Mononuclear cell (primary cell): ENCODE measurements around the gene ADAP1. TPM values are rescaled to one million over a fixed set of nuclear protein-coding genes. Genes with fewer than 3 reads are reported as not detected.

Experiments
- H3K27me3 ChIP-seq: 2 replicates; pipeline ENCODE4 v1.6.0; 2011; ENCODE audit warnings: low read length, control low read depth; ENCODE audit not compliant: insufficient read depth
- H3K4me1 ChIP-seq: 2 replicates; pipeline ENCODE4 v1.5.1; 2011; ENCODE audit warnings: mild to moderate bottlenecking, low read length, control low read depth; ENCODE audit not compliant: insufficient read depth
- H3K4me3 ChIP-seq: 2 replicates; pipeline ENCODE4 v1.5.1; 2011; ENCODE audit warnings: mild to moderate bottlenecking, low read length, moderate library complexity
- H3K9me3 ChIP-seq: 2 replicates; pipeline ENCODE4 v1.5.1; 2011; ENCODE audit warnings: low read depth, mild to moderate bottlenecking, control low read depth, low read length
- total RNA-seq: library from RNA; depleted of rRNA; stranded (reverse); fragments of >200 nt; gene quantifications from one replicate; pipeline ENCODE4 v1.2.3, GENCODE V29; 2012

The ADAP1 gene
- total RNA-seq, 1 donor = 24.3 TPM

GRCh38 chr7:920351-921070, 34.0 kb downstream of the ADAP1 start:
- no peaks in the 10 kb centered on the region for H3K27me3 ChIP-seq
- H3K9me3 ChIP-seq = no peaks in the 10 kb centered on the region
- no peak overlapping the region for H3K4me3 ChIP-seq
- peaks cover 45% of the 10 kb centered on the region for H3K4me1 ChIP-seq

DNA sequence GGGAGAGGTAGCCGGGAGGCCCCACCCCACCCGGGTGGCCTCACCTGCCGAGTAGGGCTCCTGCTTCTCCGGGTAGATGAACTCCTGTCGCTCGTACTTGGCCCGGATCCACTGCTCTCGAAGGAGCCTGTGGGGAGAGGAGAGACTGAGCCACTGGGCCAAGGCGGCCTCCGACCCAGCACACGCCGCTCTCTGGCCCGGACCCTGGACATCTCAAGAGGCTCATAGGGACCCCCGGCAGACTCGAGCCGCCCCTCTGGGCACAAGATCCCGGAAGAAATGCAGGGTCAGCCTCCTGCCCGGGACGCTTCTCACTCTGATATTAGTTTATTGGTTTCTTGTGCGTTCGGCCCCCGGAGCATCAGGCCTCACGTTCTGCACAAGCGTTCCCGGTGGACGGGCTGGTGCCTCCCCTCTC, 34.5 kb downstream of the ADAP1 start:
- no peaks in the 10 kb centered on the region for H3K9me3 ChIP-seq
- peaks cover 39% of the 10 kb centered on the region for H3K4me1 ChIP-seq
- H3K4me3 ChIP-seq = no peak overlapping the region
- no peaks in the 10 kb centered on the region for H3K27me3 ChIP-seq

DNA sequence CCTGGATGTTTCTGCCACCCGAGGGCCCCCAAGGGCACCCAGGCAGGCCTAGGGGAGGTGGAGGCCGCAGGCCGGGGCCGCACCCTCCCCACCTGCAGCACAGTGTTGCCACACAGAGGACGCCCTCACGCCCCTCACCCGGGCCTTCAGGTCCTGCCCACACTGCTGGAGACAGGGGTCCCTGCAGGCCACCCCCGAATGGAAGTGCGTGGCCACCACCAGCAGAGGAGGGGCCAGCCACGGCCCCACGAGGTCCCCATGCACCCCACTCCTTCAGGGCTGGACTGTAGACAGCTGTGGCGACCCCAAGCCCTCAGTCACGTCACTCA, 35.4 kb downstream of the ADAP1 start:
- H3K4me1 ChIP-seq = peaks cover 38% of the 10 kb centered on the region
- H3K9me3 ChIP-seq = no peaks in the 10 kb centered on the region
- H3K27me3 ChIP-seq = no peaks in the 10 kb centered on the region

GRCh38 chr7:918441-919113, 35.9 kb downstream of the ADAP1 start:
- H3K4me3 ChIP-seq = no peak overlapping the region
- H3K27me3 ChIP-seq = no peaks in the 10 kb centered on the region
- no peaks in the 10 kb centered on the region for H3K9me3 ChIP-seq
- peaks cover 37% of the 10 kb centered on the region for H3K4me1 ChIP-seq

More for the DNA sequence above, 35.4 kb downstream of the ADAP1 start:
- no peak overlapping the region for H3K4me3 ChIP-seq

DNA sequence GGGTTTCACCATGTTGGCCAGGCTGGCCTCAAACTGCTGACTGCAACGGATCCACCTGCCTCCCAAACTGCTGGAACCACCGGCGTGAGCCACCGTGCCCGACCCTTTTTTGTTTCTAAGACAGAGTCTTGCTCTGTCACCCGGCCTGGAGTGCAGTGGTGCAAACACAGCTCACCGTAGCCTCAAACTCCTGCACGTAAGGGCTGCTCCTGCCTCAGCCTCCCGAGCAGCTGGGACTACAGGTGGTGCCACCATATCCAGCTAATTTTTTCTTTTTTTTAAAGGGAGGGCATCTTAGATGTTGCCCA, 36.4 kb downstream of the ADAP1 start:
- no peaks in the 10 kb centered on the region for H3K9me3 ChIP-seq
- H3K4me1 ChIP-seq = peaks cover 32% of the 10 kb centered on the region
- H3K27me3 ChIP-seq = no peaks in the 10 kb centered on the region
- H3K4me3 ChIP-seq = no peak overlapping the region

DNA sequence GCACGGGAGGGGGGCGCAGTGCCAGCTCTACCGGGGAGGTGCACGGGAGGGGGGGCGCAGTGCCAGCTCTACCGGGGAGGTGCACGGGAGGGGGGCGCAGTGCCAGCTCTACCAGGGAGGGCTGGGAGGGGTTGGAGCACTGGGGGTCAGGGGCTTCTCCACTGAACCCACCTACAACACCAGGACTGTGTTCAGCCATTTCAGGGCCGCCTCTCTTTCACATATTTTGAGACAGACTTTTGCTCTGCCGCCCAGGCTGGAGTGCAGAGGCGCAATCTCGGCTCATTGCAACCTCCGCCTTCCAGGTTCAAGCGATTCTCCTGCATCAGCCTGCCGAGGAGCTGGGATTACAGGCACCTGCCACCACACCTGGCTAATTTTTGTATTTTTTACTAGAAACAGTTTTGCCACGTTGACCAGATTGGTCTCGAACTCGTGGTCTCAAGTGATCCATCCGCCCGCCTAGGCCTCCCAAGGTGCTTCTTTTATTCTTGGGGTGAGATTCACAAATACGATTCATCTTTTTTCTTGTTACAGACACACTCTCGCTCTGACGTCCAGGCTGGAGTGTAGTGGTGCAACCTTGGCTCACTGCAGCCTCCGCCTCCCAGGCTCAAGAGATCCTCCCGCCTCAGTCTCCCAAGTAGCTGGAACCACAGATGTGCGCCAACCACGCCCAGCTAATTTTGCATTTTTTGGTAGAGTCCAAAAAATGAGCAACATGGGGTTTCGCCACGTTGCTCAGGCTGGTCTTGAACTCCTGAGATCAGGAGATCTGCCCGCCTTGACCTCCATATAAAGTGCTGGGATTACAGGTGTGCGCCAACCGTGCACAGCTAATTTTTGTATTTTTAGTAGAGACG, 37.0 kb downstream of the ADAP1 start:
- Histone ChIP-seq H3K27me3 (no peaks in the 10 kb centered on the region), H3K4me1 (peaks cover 33% of the 10 kb centered on the region), H3K9me3 (no peaks in the 10 kb centered on the region), H3K4me3 (no peak overlapping the region)

DNA sequence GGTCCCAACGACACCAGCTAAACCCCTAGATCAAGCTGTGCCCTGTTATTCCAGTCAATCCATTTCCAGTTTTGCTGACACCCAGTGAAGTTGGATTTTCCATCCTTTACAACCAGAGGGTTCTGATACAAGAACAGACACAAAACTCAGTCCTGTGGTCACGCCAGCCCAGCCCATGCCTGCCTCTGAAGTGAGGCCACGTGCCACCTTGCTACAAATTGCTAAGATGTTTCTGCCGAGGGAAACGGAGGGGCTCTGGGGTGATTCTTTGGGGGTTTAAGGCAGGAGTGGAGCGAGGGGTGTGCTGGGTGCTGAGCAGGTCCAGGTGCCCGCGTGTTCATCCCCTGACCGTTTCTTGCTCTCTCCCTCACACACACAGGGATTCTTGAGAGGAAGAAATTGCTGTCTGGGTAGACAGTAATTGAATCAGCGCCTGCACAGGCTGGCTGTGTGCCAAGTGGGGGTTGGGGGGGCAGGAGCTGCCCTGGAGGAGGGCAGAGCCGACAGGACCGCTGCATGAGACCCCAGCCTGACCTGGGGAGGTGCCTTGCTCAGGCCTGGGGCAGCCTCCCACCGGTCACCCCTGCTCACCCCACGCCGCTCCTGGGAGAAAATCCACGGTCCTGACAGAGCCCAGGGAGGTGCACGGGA, 38.1 kb downstream of the ADAP1 start:
- Histone ChIP-seq H3K4me3 (no peak overlapping the region), H3K27me3 (no peaks in the 10 kb centered on the region), H3K9me3 (no peaks in the 10 kb centered on the region), H3K4me1 (peaks cover 22% of the 10 kb centered on the region)

DNA sequence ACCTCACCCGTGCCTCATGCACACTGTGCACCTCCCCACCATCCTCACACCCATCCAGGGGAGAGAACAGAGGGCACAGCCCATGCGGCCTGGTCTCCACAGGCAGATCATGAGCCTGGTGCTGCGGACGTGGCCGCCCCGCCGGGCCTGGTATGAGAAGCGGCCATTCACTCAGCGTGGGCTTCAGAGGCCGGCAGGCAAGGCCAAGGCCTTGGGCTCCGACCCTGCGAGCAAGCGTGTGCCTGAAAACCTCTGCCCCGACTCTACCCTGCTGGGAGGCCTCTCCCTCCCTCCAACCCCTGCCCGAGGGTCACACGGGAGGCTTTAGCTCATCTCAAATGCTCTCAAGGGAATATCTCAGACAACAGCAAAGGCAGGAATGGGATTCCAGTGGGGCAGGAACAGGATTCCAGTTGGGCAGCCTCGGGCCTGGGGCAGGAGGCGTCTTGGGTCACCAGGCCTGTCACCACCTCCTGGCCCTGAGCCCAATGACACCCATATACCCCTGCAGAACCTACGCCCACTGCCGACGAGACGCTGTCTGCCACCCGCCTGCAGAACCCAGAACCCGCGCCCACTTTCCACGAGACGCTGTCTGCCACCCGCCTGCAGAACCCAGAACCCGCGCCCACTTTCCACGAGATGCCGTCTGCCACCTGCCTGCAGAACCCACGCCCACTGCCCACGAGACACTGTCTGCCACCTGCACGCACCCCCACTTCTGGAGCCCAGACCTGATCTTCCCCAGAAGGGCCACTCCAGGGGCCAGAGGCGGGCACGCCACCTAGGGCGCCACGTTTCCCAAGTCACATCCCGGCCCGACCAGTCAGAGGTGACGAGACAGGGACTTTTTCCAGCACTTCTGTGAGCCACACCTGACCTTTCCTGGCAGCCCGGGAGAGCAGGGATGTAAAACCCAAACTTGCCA, 38.9 kb downstream of the ADAP1 start:
- H3K4me1 ChIP-seq = peaks cover 21% of the 10 kb centered on the region
- no peak overlapping the region for H3K4me3 ChIP-seq
- no peaks in the 10 kb centered on the region for H3K9me3 ChIP-seq
- H3K27me3 ChIP-seq = no peaks in the 10 kb centered on the region

DNA sequence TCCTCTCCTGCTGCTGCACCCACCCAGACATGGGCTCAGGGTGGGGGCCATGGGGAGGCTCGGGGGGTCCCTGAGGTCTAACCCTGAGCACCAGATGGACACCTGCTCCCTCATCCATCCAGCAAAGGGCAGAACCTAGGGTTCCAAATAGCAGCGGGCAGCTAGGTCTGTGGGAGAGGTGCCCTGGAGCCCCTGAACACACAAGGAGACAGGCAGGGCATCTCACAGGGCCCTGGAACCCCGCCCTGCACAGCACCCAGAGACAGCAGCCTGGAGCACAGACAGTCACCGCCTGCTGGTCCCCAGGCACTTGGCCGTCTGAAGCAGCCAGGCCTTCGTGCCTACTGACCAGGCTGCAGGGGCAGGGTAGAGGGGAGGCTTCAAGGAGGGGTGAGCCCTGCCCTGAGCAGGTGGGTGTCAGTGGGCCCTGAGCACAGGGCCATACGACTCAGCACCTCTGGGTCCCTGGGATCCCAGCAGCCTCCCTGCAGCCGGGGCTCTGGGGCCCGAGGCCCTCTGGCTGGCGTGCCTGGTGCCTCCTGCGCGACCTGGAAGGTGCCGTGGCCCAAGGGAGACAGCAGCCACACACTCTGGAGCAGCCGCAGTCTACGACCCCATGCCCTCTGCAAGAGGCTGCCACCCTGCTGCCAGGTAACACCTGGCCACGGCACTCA, 39.8 kb downstream of the ADAP1 start:
- H3K4me3 ChIP-seq = no peak overlapping the region
- H3K4me1 ChIP-seq = peaks cover 29% of the 10 kb centered on the region
- no peaks in the 10 kb centered on the region for H3K9me3 ChIP-seq
- no peaks in the 10 kb centered on the region for H3K27me3 ChIP-seq

- Histone ChIP-seq H3K27me3 (no peaks in the 10 kb centered on the region), H3K4me3 (no peak overlapping the region), H3K9me3 (no peaks in the 10 kb centered on the region), H3K4me1 (peaks cover 34% of the 10 kb centered on the region)
Observed at GRCh38 chr7:913736-914520, 40.6 kb downstream of the ADAP1 start.

GRCh38 chr7:911791-912480, 42.5 kb downstream of the ADAP1 start:
- H3K9me3 ChIP-seq = no peaks in the 10 kb centered on the region
- H3K4me3 ChIP-seq = no peak overlapping the region
- H3K27me3 ChIP-seq = no peaks in the 10 kb centered on the region
- peaks cover 39% of the 10 kb centered on the region for H3K4me1 ChIP-seq

GRCh38 chr7:910931-911431, 43.5 kb downstream of the ADAP1 start:
- no peaks in the 10 kb centered on the region for H3K9me3 ChIP-seq
- no peak overlapping the region for H3K4me3 ChIP-seq
- H3K27me3 ChIP-seq = no peaks in the 10 kb centered on the region
- H3K4me1 ChIP-seq = peaks cover 39% of the 10 kb centered on the region

DNA sequence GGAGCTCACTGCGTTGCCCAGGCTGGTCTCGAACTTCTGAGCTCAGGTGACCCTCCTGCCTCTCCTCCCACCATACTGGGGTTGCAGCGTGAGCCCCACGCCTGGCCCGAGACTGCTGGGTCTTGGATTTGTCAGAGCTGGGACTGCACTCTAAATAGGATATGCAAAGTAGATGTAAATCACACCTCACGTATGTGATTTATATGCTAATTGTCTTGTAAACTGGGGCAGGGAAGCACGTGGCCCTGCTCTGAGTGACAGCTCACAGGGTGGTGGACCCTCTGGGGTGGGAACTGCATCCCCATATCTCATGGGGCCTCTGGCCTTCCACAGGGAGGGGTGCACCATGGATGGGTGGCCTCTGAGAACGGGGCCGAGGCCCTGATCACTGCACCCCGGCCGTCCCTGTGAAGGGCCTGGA, 44.0 kb downstream of the ADAP1 start:
- H3K4me3 ChIP-seq = no peak overlapping the region
- no peaks in the 10 kb centered on the region for H3K9me3 ChIP-seq
- no peaks in the 10 kb centered on the region for H3K27me3 ChIP-seq
- H3K4me1 ChIP-seq = peaks cover 39% of the 10 kb centered on the region
